HCT116 (cell line): ENCODE data around the gene THEM4.
"Not testable (repeated sequence)": the region's sequence is repeated elsewhere in the genome, so short reads cannot be mapped to it uniquely, and the experiment has no call there.

Experiments used
- CEBPB ChIP-seq: IDR thresholded peaks from 2 replicates; pipeline ENCODE4 v1.6.1; 2012; ENCODE audit warnings: low read depth
- CTCF ChIP-seq, 3 experiments: fragments of 200-600 bp in 1 of 3; sonication (generic) in 1 of 3; IDR thresholded peaks in 2 of 3; conservative IDR thresholded peaks in 1 of 3; 2 replicates each; pipeline ENCODE4 v1.5.1; 2012 to 2017; ENCODE audit warnings: low read depth in 2 of 3, low read length in 2 of 3, antibody characterized with exemption in 1 of 3, borderline replicate concordance in 1 of 3, control low read depth in 1 of 3, mild to moderate bottlenecking in 1 of 3, mixed read lengths in 1 of 3, mixed run types in 1 of 3, moderate library complexity in 1 of 3; ENCODE audit not compliant: insufficient read depth in 1 of 3
- POLR2A ChIP-seq: IDR thresholded peaks from 2 replicates; pipeline ENCODE4 v1.7.0; 2011; ENCODE audit warnings: borderline replicate concordance; ENCODE audit not compliant: insufficient read depth, insufficient read length; ENCODE audit errors: extremely low read depth
- SRF ChIP-seq: IDR thresholded peaks from 2 replicates; pipeline ENCODE4 v1.6.1; 2012; ENCODE audit warnings: low read depth
- ZFX ChIP-seq: fragments of 450-650 bp; IDR thresholded peaks from 2 replicates; pipeline ENCODE4 v1.6.1; 2017

- not testable (repeated sequence) for TF ChIP-seq CTCF (IDR thresholded peaks at IDR 0.05 in 2 of 3, conservative IDR thresholded peaks at IDR 0.05 in 1 of 3; ENCODE audit: borderline replicate concordance in 1 of 3, insufficient read depth in 1 of 3, low read depth in 2 of 3, low read length in 2 of 3); ZFX; POLR2A; SRF; CEBPB
Observed at GRCh38 chr1:151900804-151901203, 8.5 kb downstream of the THEM4 start.
